Measurements from ENCODE around the gene CYB5R3.

GRCh38 chr22:42636506-42636905, 12.7 kb downstream of the CYB5R3 start:
- no peak for TF ChIP-seq POLR2AphosphoS5 (IDR thresholded peaks at IDR 0.05; ENCODE audit: insufficient read depth, low read depth, low read length)
- TF ChIP-seq POLR2A (IDR thresholded peaks at IDR 0.05; ENCODE audit: low read depth, low read length): no peak
- no peak for TF ChIP-seq CTCF (IDR thresholded peaks at IDR 0.05; ENCODE audit: extremely low read depth in 1 of 2, insufficient read depth in 1 of 2, low read depth in 1 of 2, low read length in 2 of 2)
- TF ChIP-seq FOS (IDR thresholded peaks at IDR 0.05; ENCODE audit: borderline replicate concordance, insufficient read depth, low read length): no peak

All from endothelial cell of umbilical vein (primary cell).